NCI-H2171 (cell line): ENCODE measurements around the gene COL23A1.

ENCODE experiments used
- DNase-seq: peaks from one replicate; lab custom pipeline; 2025; lab: John Stamatoyannopoulos, UW

COL23A1 gene

GRCh38 chr5:178282391-178282790 lies 307.8 kb downstream of the COL23A1 start:
- no peak for DNase-seq

GRCh38 chr5:178281331-178281730 lies 308.9 kb downstream of the COL23A1 start:
- no peak for DNase-seq

GRCh38 chr5:178280631-178281030 lies 309.6 kb downstream of the COL23A1 start:
- no peak for DNase-seq

GRCh38 chr5:178279723-178280438 lies 310.3 kb downstream of the COL23A1 start:
- no peak for DNase-seq

- DNase-seq = no peak
Measured at GRCh38 chr5:178279026-178279722, 311.0 kb downstream of the COL23A1 start.

GRCh38 chr5:178278358-178279023 lies 311.7 kb downstream of the COL23A1 start:
- DNase-seq = no peak

GRCh38 chr5:178277866-178278265 lies 312.3 kb downstream of the COL23A1 start:
- DNase-seq = no peak

- DNase-seq = no peak
Measured at GRCh38 chr5:178277346-178277745, 312.8 kb downstream of the COL23A1 start.

- DNase-seq = no peak
Measured at GRCh38 chr5:178274781-178275537, 315.2 kb downstream of the COL23A1 start.

- DNase-seq = no peak
Measured at GRCh38 chr5:178273665-178274541, 316.3 kb downstream of the COL23A1 start.

- no peak for DNase-seq
Measured at GRCh38 chr5:178273041-178273440, 317.2 kb downstream of the COL23A1 start.

GRCh38 chr5:178272591-178272990 lies 317.6 kb downstream of the COL23A1 start:
- DNase-seq = no peak

- DNase-seq = no peak
Measured at GRCh38 chr5:178271726-178272479, 318.3 kb downstream of the COL23A1 start.

- no peak for DNase-seq
Measured at GRCh38 chr5:178271231-178271630, 319.0 kb downstream of the COL23A1 start.

- DNase-seq = no peak
Measured at GRCh38 chr5:178269499-178269898, 320.7 kb downstream of the COL23A1 start.

- DNase-seq = no peak
Measured at GRCh38 chr5:178267876-178268275, 322.3 kb downstream of the COL23A1 start.

- DNase-seq = no peak
Measured at GRCh38 chr5:178267245-178267644, 322.9 kb downstream of the COL23A1 start.

GRCh38 chr5:178266581-178266980 lies 323.6 kb downstream of the COL23A1 start:
- no peak for DNase-seq

- no peak for DNase-seq
Measured at GRCh38 chr5:178265746-178266145, 324.4 kb downstream of the COL23A1 start.

- DNase-seq = no peak
Measured at GRCh38 chr5:178264044-178264443, 326.1 kb downstream of the COL23A1 start.
